Spinal cord (tissue), 10 donors: ENCODE results near the gene ST7L. TPM values are rescaled to one million over a fixed set of nuclear protein-coding genes. Genes with fewer than 3 reads are reported as not detected.

Source experiments
- DNase-seq, 6 donors: peaks; one replicate each; pipeline versions ENCODE4 v3.0.0 to v3.0.0-alpha.2; 2013 to 2015; ENCODE audit warnings: low spot score in 6 of 6, low read depth in 4 of 6
- H3K27ac ChIP-seq: one replicate; pipeline ENCODE4 v1.5.1; 2013; ENCODE audit warnings: low read depth, low read length, control low read depth
- H3K27me3 ChIP-seq: one replicate; pipeline ENCODE4 v1.6.1; 2013; ENCODE audit warnings: low read length; ENCODE audit not compliant: control insufficient read depth, insufficient read depth
- H3K36me3 ChIP-seq: one replicate; pipeline ENCODE4 v1.6.1; 2013; ENCODE audit warnings: low read length; ENCODE audit not compliant: control insufficient read depth, insufficient read depth
- H3K4me1 ChIP-seq: one replicate; pipeline ENCODE4 v1.6.1; 2013; ENCODE audit warnings: low read length; ENCODE audit not compliant: control insufficient read depth, insufficient read depth
- H3K4me3 ChIP-seq: one replicate; pipeline ENCODE4 v1.5.1; 2013; ENCODE audit warnings: low read depth, low read length, control low read depth
- H3K9me3 ChIP-seq: one replicate; pipeline ENCODE4 v1.6.1; 2013; ENCODE audit warnings: low read length; ENCODE audit not compliant: control insufficient read depth, insufficient read depth
- WGBS: methylation state at CpG from one replicate; pipeline ENCODE4 v1.1.5; 2013; ENCODE audit warnings: missing lambda C conversion rate; ENCODE audit not compliant: insufficient coverage; 5-methylcytosine and 5-hydroxymethylcytosine counted together
- polyA plus RNA-seq, 2 donors: library from polyadenylated mRNA; unstranded; fragments of 120-200 nt; gene quantifications; one replicate each; pipeline ENCODE4 v1.2.1, GENCODE V29; 2013; ENCODE audit not compliant: insufficient read length in 2 of 2
- total RNA-seq, 2 donors: library from RNA; depleted of rRNA in 1 of 2; stranded (reverse); fragments of 120-200 nt in 1 of 2; fragments of >200 nt in 1 of 2; gene quantifications; one replicate each; pipeline versions ENCODE4 v1.2.3 to v1.2.4, GENCODE V29; 2013 to 2014
- donor health status: healthy.

Gene ST7L
- total and polyA plus RNA-seq, 4 donors: 21.3 to 40.9 (median 27.8) TPM

- 75% methylated on average over 2 of the region's 4 CpGs for WGBS
- Histone ChIP-seq H3K36me3 (peaks cover 9% of the 10 kb centered on the region), H3K27ac (no peak overlapping the region), H3K9me3 (no peaks in the 10 kb centered on the region), H3K4me3 (no peak overlapping the region), H3K27me3 (no peaks in the 10 kb centered on the region), H3K4me1 (peaks cover 4% of the 10 kb centered on the region)
- DNase-seq: no peak
Observed at GRCh38 chr1:112527266-112528010, 91.5 kb downstream of the ST7L start.

DNA sequence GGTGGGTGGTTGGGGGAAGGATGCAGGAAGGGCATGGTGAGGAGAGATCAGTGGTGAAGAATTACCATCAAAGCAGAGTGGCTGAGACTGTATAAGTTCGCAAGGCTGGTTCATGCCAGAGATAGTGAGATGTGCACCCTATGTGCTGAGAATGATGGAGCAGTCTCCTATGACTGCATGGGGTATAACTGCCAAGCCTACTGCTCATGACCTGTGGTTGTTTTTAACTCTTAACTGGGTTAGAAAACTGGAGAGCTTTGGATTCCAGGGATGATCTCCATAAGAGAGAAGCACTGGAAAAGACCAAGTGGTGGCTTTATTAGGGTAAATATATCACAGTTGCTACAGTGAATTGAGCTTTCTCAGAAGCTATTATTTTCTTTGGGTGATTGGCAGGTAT lies 94.0 kb downstream of the ST7L start:
- Histone ChIP-seq H3K27me3 (no peaks in the 10 kb centered on the region), H3K27ac (no peak overlapping the region), H3K4me3 (no peak overlapping the region), H3K36me3 (peaks cover 10% of the 10 kb centered on the region), H3K4me1 (peaks cover 4% of the 10 kb centered on the region), H3K9me3 (no peaks in the 10 kb centered on the region)
- DNase-seq: no peak
- WGBS: 83% methylated on average over 1 of the region's 1 CpG

DNA sequence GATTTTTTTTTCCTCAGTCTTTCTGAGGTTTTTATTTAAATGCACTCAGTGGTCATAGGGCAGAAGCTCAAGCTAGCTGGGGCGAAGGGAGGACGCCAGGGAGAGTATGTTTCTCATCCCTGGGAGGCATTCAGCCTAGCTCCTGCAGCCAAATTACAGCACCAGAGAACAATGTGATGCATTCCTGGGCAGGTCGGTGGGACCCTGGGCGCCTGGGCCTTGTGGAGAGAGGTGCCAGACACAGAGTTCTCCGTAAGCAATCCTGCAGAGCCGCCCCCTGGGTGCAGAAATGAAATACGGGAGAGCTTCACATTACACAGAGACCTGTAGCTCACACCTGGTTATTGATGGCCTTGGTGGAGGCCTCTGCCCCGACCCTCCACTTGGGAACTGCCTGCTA lies 94.7 kb downstream of the ST7L start:
- Histone ChIP-seq H3K36me3 (peaks cover 10% of the 10 kb centered on the region), H3K27ac (no peak overlapping the region), H3K4me3 (no peak overlapping the region), H3K4me1 (peaks cover 4% of the 10 kb centered on the region), H3K9me3 (no peaks in the 10 kb centered on the region), H3K27me3 (no peaks in the 10 kb centered on the region)
- WGBS: 39% methylated on average over 5 of the region's 8 CpGs
- no peak for DNase-seq

- Histone ChIP-seq H3K36me3 (peaks cover 10% of the 10 kb centered on the region), H3K4me1 (peaks cover 4% of the 10 kb centered on the region), H3K27ac (no peak overlapping the region), H3K27me3 (no peaks in the 10 kb centered on the region), H3K4me3 (no peak overlapping the region), H3K9me3 (no peaks in the 10 kb centered on the region)
- DNase-seq: no peak
- WGBS: 86% methylated on average over 1 of the region's 1 CpG
Observed at GRCh38 chr1:112522621-112523020, 96.3 kb downstream of the ST7L start.

DNA sequence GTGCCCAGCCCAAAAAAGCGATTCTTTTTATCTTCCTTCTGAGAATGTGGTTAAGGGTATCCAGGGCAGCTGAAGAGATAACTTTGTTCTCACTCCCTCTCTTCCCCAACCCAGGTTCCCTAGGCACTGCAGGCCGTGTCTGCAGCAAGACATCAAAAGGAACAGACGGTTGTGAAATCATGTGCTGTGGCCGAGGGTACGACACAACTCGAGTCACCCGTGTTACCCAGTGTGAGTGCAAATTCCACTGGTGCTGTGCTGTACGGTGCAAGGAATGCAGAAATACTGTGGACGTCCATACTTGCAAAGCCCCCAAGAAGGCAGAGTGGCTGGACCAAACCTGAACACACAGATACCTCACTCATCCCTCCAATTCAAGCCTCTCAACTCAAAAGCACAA lies 98.8 kb downstream of the ST7L start:
- DNase-seq: no peak
- 78% methylated on average over 8 of the region's 9 CpGs for WGBS
- peaks cover 4% of the 10 kb centered on the region for H3K4me1 ChIP-seq
- peaks cover 16% of the 10 kb centered on the region for H3K36me3 ChIP-seq
- no peaks in the 10 kb centered on the region for H3K9me3 ChIP-seq
- H3K27me3 ChIP-seq: no peaks in the 10 kb centered on the region
- H3K4me3 ChIP-seq: no peak overlapping the region
- H3K27ac ChIP-seq: no peak overlapping the region

- no CpG with 5 or more reads among the region's 2 CpGs for WGBS
- no peak overlapping the region for H3K27ac ChIP-seq
Observed at GRCh38 chr1:112518186-112518585, 100.8 kb downstream of the ST7L start.

DNA sequence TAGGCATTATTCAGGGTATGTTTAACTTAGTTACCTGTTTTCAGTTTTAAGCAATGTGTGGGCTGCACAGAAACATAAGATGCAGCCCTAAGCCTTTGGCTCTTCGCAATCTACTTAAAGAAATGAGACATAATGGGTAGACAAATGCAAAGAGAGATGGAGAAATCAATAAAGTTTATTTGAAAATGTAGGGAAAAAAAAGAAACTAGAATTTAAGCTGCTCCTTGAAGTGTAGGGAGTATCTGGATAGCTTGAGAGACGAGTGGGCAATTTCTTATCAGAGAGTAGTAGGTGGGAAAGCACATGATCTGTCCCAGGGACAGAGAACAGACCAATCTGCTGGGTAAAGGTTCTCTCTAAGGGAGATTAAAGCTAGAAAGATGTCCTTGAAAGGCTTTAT lies 101.3 kb downstream of the ST7L start:
- H3K27me3 ChIP-seq: peaks cover under 1% of the 10 kb centered on the region
- no peaks in the 10 kb centered on the region for H3K9me3 ChIP-seq
- DNase-seq: no peak
- H3K36me3 ChIP-seq: peaks cover 10% of the 10 kb centered on the region
- H3K4me3 ChIP-seq: no peak overlapping the region
- 89% methylated on average over 2 of the region's 2 CpGs for WGBS
- H3K27ac ChIP-seq: no peak overlapping the region
- peaks cover 3% of the 10 kb centered on the region for H3K4me1 ChIP-seq

More at GRCh38 chr1:112518186-112518585, 100.8 kb downstream of the ST7L start:
- no peaks in the 10 kb centered on the region for H3K9me3 ChIP-seq
- H3K27me3 ChIP-seq: no peaks in the 10 kb centered on the region
- H3K36me3 ChIP-seq: peaks cover 10% of the 10 kb centered on the region
- peaks cover 2% of the 10 kb centered on the region for H3K4me1 ChIP-seq
- no peak overlapping the region for H3K4me3 ChIP-seq
- DNase-seq: no peak

DNA sequence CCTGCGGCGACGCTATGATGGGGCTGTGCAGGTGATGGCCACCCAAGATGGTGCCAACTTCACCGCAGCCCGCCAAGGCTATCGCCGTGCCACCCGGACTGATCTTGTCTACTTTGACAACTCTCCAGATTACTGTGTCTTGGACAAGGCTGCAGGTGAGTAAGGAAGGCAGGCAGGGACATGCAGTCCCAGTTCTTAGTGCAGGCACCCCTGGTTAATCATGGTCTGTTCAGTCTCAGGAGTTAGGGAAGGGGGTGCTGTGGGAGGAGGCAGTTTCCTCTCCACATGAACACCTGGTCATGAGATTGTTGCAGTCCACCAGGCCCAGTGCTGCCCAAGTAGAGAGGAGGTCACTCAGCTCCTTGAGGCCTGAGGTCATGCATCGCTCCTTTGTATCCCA lies 101.7 kb downstream of the ST7L start:
- H3K27ac ChIP-seq: no peak overlapping the region
- H3K27me3 ChIP-seq: peaks cover 5% of the 10 kb centered on the region
- peaks cover 3% of the 10 kb centered on the region for H3K4me1 ChIP-seq
- DNase-seq: no peak
- 96% methylated on average over 8 of the region's 9 CpGs for WGBS
- H3K4me3 ChIP-seq: no peak overlapping the region
- peaks cover 10% of the 10 kb centered on the region for H3K36me3 ChIP-seq
- no peaks in the 10 kb centered on the region for H3K9me3 ChIP-seq

DNA sequence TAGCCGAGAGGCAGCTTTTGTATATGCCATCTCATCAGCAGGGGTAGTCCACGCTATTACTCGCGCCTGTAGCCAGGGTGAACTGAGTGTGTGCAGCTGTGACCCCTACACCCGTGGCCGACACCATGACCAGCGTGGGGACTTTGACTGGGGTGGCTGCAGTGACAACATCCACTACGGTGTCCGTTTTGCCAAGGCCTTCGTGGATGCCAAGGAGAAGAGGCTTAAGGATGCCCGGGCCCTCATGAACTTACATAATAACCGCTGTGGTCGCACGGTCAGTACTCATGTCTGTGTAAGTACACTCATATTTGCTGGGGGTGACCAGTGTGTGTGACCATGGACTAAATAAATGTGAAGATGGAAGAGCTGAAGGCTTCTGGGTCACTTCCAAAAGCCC lies 102.8 kb downstream of the ST7L start:
- peaks cover 5% of the 10 kb centered on the region for H3K27me3 ChIP-seq
- no peak overlapping the region for H3K27ac ChIP-seq
- no peaks in the 10 kb centered on the region for H3K9me3 ChIP-seq
- no peak for DNase-seq
- peaks cover 3% of the 10 kb centered on the region for H3K4me1 ChIP-seq
- no peak overlapping the region for H3K4me3 ChIP-seq
- 82% methylated on average over 14 of the region's 14 CpGs for WGBS
- peaks cover 6% of the 10 kb centered on the region for H3K36me3 ChIP-seq

GRCh38 chr1:112515311-112516009 lies 103.5 kb downstream of the ST7L start:
- no peak overlapping the region for H3K27ac ChIP-seq
- peaks cover 6% of the 10 kb centered on the region for H3K36me3 ChIP-seq
- peaks cover 3% of the 10 kb centered on the region for H3K4me1 ChIP-seq
- 38% methylated on average over 1 of the region's 2 CpGs for WGBS
- peaks cover 7% of the 10 kb centered on the region for H3K27me3 ChIP-seq
- DNase-seq: no peak
- H3K4me3 ChIP-seq: no peak overlapping the region
- H3K9me3 ChIP-seq: no peaks in the 10 kb centered on the region
